Tibial artery (tissue), 4 donors: ENCODE results near the gene HSPA2.

ENCODE experiments used
- DNase-seq, 2 donors: peaks; one replicate each; pipeline ENCODE4 v3.0.0-alpha.2; 2019
- H3K27ac ChIP-seq, 2 donors: fragments of 200-600 bp; sonication (generic) in 1 of 2; 1 replicate in 1 of 2; 2 replicates in 1 of 2; pipeline ENCODE4 v1.5.1; 2018 to 2019; ENCODE audit warnings: mild to moderate bottlenecking in 1 of 2
- H3K27me3 ChIP-seq, 2 donors: fragments of 200-600 bp; sonication (generic) in 1 of 2; one replicate each; pipeline versions ENCODE4 v1.5.1 to v1.6.0; 2016 to 2019
- H3K36me3 ChIP-seq, 3 donors: fragments of 200-600 bp; sonication (generic) in 2 of 3; one replicate each; pipeline ENCODE4 v1.5.1; 2016 to 2019; ENCODE audit warnings: mild to moderate bottlenecking in 2 of 3
- H3K4me1 ChIP-seq, 4 donors: fragments of 200-600 bp; sonication (generic) in 2 of 4; 1 replicate in 3 of 4; 2 replicates in 1 of 4; pipeline ENCODE4 v1.5.1; 2016 to 2019
- H3K4me3 ChIP-seq, 2 donors: fragments of 200-600 bp; sonication (generic) in 1 of 2; 1 replicate in 1 of 2; 2 replicates in 1 of 2; pipeline ENCODE4 v1.5.1; 2018 to 2019; ENCODE audit warnings: mild to moderate bottlenecking in 2 of 2
- H3K9me3 ChIP-seq, 3 donors: fragments of 200-600 bp; sonication (generic) in 1 of 3; one replicate each; pipeline ENCODE4 v1.5.1; 2016 to 2019
- CTCF ChIP-seq, 2 experiments: fragments of 200-600 bp in 1 of 2; fragments of 450-650 bp in 1 of 2; IDR thresholded peaks; one replicate each; pipeline ENCODE4 v1.5.1; 2017 to 2019; ENCODE audit warnings: antibody characterized with exemption in 2 of 2, mild to moderate bottlenecking in 1 of 2, moderate library complexity in 1 of 2
- intact Hi-C: fragments of 100-400 bp; cut with DNase I; formaldehyde crosslinking; loops from one replicate; pipeline ENCODE4 v1.15.0; 2023; ENCODE audit warnings: low total_unique reads

HSPA2 gene

GRCh38 chr14:64536488-64537245, 3.9 kb upstream of the HSPA2 start:
- Histone ChIP-seq H3K27ac (peak overlapping the region in 1 of 2 donors; percentile 14), H3K9me3 (no peaks in the 10 kb centered on the region), H3K4me3 (no peak overlapping the region), H3K4me1 (peaks cover 0 to 18% (median 13%) of the 10 kb centered on the region in 4 donors), H3K27me3 (no peaks in the 10 kb centered on the region), H3K36me3 (no peaks in the 10 kb centered on the region)
- no peak for TF ChIP-seq CTCF (IDR thresholded peaks at IDR 0.05)
- intact Hi-C loops = no loop called here
- no peak for DNase-seq

- Histone ChIP-seq H3K27ac (peak overlapping the region; percentile 56 to 68), H3K36me3 (no peaks in the 10 kb centered on the region), H3K9me3 (no peaks in the 10 kb centered on the region), H3K4me1 (peaks cover 0 to 33% (median 15%) of the 10 kb centered on the region in 4 donors), H3K4me3 (peak overlapping the region; percentile 61 to 64), H3K27me3 (no peaks in the 10 kb centered on the region)
- intact Hi-C loops = loop anchor here (2.0 to 10.0 kb wide), 3 partner anchors 39 to 223 kb away; partner anchors contain the start of gene ZBTB25
- peak in 1 of 2 experiments; percentile 8 for TF ChIP-seq CTCF (IDR thresholded peaks at IDR 0.05)
- DNase-seq = peak in 1 of 2 donors; percentile 71
Observed at GRCh38 chr14:64541261-64541971, 875 bp downstream of the HSPA2 start.

GRCh38 chr14:64541972-64542835, 1.7 kb downstream of the HSPA2 start:
- no peak for TF ChIP-seq CTCF (IDR thresholded peaks at IDR 0.05)
- intact Hi-C loops = loop anchor here (2.0 to 10.0 kb wide), 3 partner anchors 39 to 223 kb away; partner anchors contain the start of gene ZBTB25
- Histone ChIP-seq H3K4me3 (peak overlapping the region; percentile 61 to 64), H3K27ac (peak overlapping the region in 1 of 2 donors; percentile 68), H3K4me1 (peaks cover 0 to 33% (median 15%) of the 10 kb centered on the region in 4 donors), H3K27me3 (no peaks in the 10 kb centered on the region), H3K36me3 (no peaks in the 10 kb centered on the region), H3K9me3 (no peaks in the 10 kb centered on the region)
- DNase-seq = no peak

GRCh38 chr14:64542836-64543201, 2.3 kb downstream of the HSPA2 start:
- Histone ChIP-seq H3K27me3 (no peaks in the 10 kb centered on the region), H3K4me3 (peak overlapping the region; percentile 61 to 64), H3K27ac (no peak overlapping the region), H3K4me1 (peaks cover 0 to 33% (median 15%) of the 10 kb centered on the region in 4 donors), H3K9me3 (no peaks in the 10 kb centered on the region), H3K36me3 (no peaks in the 10 kb centered on the region)
- no peak for TF ChIP-seq CTCF (IDR thresholded peaks at IDR 0.05)
- DNase-seq = no peak
- intact Hi-C loops = loop anchor here (10.0 kb wide), 1 partner anchor 222 kb away; no protein-coding TSS in a partner anchor

GRCh38 chr14:64544607-64545312, 4.2 kb downstream of the HSPA2 start:
- Histone ChIP-seq H3K4me1 (peaks cover 0 to 29% (median 12%) of the 10 kb centered on the region in 4 donors), H3K9me3 (no peaks in the 10 kb centered on the region), H3K4me3 (no peak overlapping the region), H3K27me3 (no peaks in the 10 kb centered on the region), H3K36me3 (no peaks in the 10 kb centered on the region), H3K27ac (no peak overlapping the region)
- DNase-seq = no peak
- TF ChIP-seq CTCF (IDR thresholded peaks at IDR 0.05) = no peak
- intact Hi-C loops = loop anchor here (10.0 kb wide), 1 partner anchor 220 kb away; no protein-coding TSS in a partner anchor
